OCI-LY1 (cell line): ENCODE measurements around the gene CAPG.
"Not testable (repeated sequence)": the region's sequence is repeated elsewhere in the genome, so short reads cannot be mapped to it uniquely, and the experiment has no call there.

Experiments
- H2AFZ ChIP-seq: fragments of 200-600 bp; sonication (generic), shearing (Covaris generic); 2 replicates; pipeline ENCODE4 v1.6.0; 2014; ENCODE audit warnings: antibody characterized with exemption, mild to moderate bottlenecking, low read length
- H3F3A ChIP-seq: fragments of 200-600 bp; sonication (generic), shearing (Covaris generic); 2 replicates; pipeline ENCODE4 v1.6.0; 2014; ENCODE audit warnings: mild to moderate bottlenecking, antibody characterized with exemption, low read length, moderate library complexity; ENCODE audit not compliant: insufficient read depth
- H3K27ac ChIP-seq: fragments of 200-600 bp; sonication (generic); 2 replicates; pipeline ENCODE4 v1.5.1; 2014; ENCODE audit warnings: low read length, mixed run types, mild to moderate bottlenecking, low read depth; ENCODE audit not compliant: poor library complexity, severe bottlenecking
- H3K27me3 ChIP-seq: fragments of 200-600 bp; sonication (generic); 2 replicates; pipeline ENCODE4 v1.6.0; 2014; ENCODE audit warnings: antibody characterized with exemption, mild to moderate bottlenecking, low read length, moderate library complexity; ENCODE audit not compliant: insufficient read depth
- H3K36me3 ChIP-seq: fragments of 200-600 bp; sonication (generic); 2 replicates; pipeline ENCODE4 v1.6.1; 2014; ENCODE audit warnings: mild to moderate bottlenecking, antibody characterized with exemption, low read length, moderate library complexity, mixed read lengths; ENCODE audit not compliant: insufficient read depth
- H3K4me1 ChIP-seq: fragments of 200-600 bp; sonication (generic); 2 replicates; pipeline ENCODE4 v1.5.1; 2014; ENCODE audit warnings: mild to moderate bottlenecking, low read length, moderate library complexity; ENCODE audit not compliant: insufficient read depth, severe bottlenecking
- H3K4me2 ChIP-seq: fragments of 200-600 bp; sonication (generic), shearing (Covaris generic); 2 replicates; pipeline ENCODE4 v1.6.1; 2014; ENCODE audit warnings: low read length
- H3K4me3 ChIP-seq: fragments of 200-600 bp; sonication (generic); 2 replicates; pipeline ENCODE4 v1.5.1; 2014; ENCODE audit warnings: low read length, low read depth, mild to moderate bottlenecking, mixed read lengths; ENCODE audit not compliant: poor library complexity, severe bottlenecking
- H3K79me2 ChIP-seq: fragments of 200-600 bp; shearing (Covaris generic); 2 replicates; pipeline ENCODE4 v1.6.1; 2016; ENCODE audit warnings: mixed run types, low read length, mixed read lengths; ENCODE audit not compliant: insufficient read depth
- H3K9ac ChIP-seq: fragments of 200-600 bp; sonication (generic), shearing (Covaris generic); 2 replicates; pipeline ENCODE4 v1.6.1; 2014; ENCODE audit warnings: mild to moderate bottlenecking, low read length, mixed read lengths
- H3K9me2 ChIP-seq: fragments of 200-600 bp; sonication (generic), shearing (Covaris generic); 2 replicates; pipeline ENCODE4 v1.6.1; 2014; ENCODE audit warnings: low read depth, mild to moderate bottlenecking, low read length, mixed read lengths
- H3K9me3 ChIP-seq: fragments of 200-600 bp; shearing (Covaris generic); 2 replicates; pipeline ENCODE4 v1.6.1; 2014; ENCODE audit warnings: low read length, mixed read lengths
- H4K20me1 ChIP-seq: fragments of 200-600 bp; sonication (generic), shearing (Covaris generic); 2 replicates; pipeline ENCODE4 v1.6.0; 2016; ENCODE audit warnings: mild to moderate bottlenecking, low read length; ENCODE audit not compliant: insufficient read depth
- CTCF ChIP-seq: fragments of 200-600 bp; sonication (generic), shearing (Covaris generic); IDR thresholded peaks from 2 replicates; pipeline ENCODE4 v1.5.1; 2017; ENCODE audit warnings: mild to moderate bottlenecking, antibody characterized with exemption, low read length, moderate library complexity, mixed read lengths
- EZH2 ChIP-seq: fragments of 200-600 bp; sonication (generic), shearing (Covaris generic); IDR thresholded peaks from 2 replicates; pipeline ENCODE4 v1.8.0; 2017; ENCODE audit warnings: borderline replicate concordance, mixed run types, mild to moderate bottlenecking, antibody characterized with exemption, low read length, moderate library complexity, mixed read lengths

Gene CAPG

DNA sequence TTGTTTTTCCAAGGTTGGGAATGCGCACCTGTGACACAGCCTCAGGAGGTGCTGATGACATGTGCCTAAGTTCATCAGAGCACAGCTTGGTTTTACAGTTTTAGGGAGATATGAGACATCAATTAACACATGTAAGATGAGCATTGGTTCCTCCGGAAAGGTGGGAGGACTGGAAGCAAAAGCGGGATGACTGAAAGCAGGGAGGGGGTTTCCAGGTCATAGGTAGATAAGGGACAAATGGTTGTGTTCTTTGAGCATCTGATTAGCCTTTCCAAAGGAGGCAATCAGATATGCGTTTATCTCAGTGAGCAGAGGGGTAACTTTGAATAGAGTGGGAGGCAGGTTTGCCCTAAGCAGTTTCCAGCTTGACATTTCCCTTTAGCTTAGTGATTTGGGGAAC lies 26.3 kb downstream of the CAPG start:
- H2AFZ ChIP-seq, result no peak overlapping the region
- H4K20me1 ChIP-seq, result no peaks in the 10 kb centered on the region
- no peaks in the 10 kb centered on the region for H3F3A ChIP-seq
- no peak overlapping the region for H3K4me2 ChIP-seq
- H3K4me1 ChIP-seq, result no peaks in the 10 kb centered on the region
- TF ChIP-seq CTCF (no peak), EZH2 (no peak)
- H3K36me3 ChIP-seq, result peaks cover 30% of the 10 kb centered on the region
- H3K27ac ChIP-seq, result no peak overlapping the region
- H3K27me3 ChIP-seq, result no peaks in the 10 kb centered on the region
- no peaks in the 10 kb centered on the region for H3K79me2 ChIP-seq
- peaks cover 6% of the 10 kb centered on the region for H3K9me3 ChIP-seq
- no peak overlapping the region for H3K4me3 ChIP-seq
- no peak overlapping the region for H3K9ac ChIP-seq
- H3K9me2 ChIP-seq, result no peaks in the 10 kb centered on the region

GRCh38 chr2:85383151-85383550 lies 27.0 kb downstream of the CAPG start:
- H3K27ac ChIP-seq, H3K4me2 ChIP-seq, H3K9me3 ChIP-seq, H3K4me1 ChIP-seq, H2AFZ ChIP-seq, H3K79me2 ChIP-seq, H3K27me3 ChIP-seq, H3K9ac ChIP-seq, H3K4me3 ChIP-seq, H4K20me1 ChIP-seq, H3F3A ChIP-seq, H3K9me2 ChIP-seq: not testable (repeated sequence)
- peaks cover 37% of the 10 kb centered on the region for H3K36me3 ChIP-seq

DNA sequence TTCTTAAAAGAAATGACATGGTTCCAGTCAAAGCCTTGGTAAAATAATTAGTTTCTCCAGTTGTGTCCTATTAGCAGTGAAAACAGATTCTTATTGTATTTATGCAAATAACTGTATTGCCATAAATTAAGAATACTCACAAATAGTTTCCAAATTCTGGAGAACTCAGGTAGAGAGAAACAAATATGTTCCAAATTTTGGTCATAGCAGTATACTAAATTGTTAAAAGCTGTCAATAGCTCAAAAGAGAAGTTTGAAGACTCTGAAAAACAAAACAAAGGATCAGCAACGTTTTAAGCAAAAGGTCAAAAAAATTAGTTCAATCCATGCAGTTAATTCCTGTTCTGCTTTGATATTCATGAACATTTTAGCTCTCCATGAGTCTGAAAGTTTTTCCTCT lies 30.1 kb downstream of the CAPG start:
- no peak overlapping the region for H3K4me2 ChIP-seq
- peaks cover 6% of the 10 kb centered on the region for H3K9me3 ChIP-seq
- no peak overlapping the region for H2AFZ ChIP-seq
- H3K36me3 ChIP-seq, result peaks cover 38% of the 10 kb centered on the region
- H3K4me1 ChIP-seq, result no peaks in the 10 kb centered on the region
- H3K9me2 ChIP-seq, result no peaks in the 10 kb centered on the region
- H3K79me2 ChIP-seq, result no peaks in the 10 kb centered on the region
- no peak overlapping the region for H3K9ac ChIP-seq
- TF ChIP-seq CTCF, result no peak
- TF ChIP-seq EZH2, result no peak
- no peaks in the 10 kb centered on the region for H3F3A ChIP-seq
- no peaks in the 10 kb centered on the region for H3K27me3 ChIP-seq
- H3K27ac ChIP-seq, result no peak overlapping the region
- no peak overlapping the region for H3K4me3 ChIP-seq
- H4K20me1 ChIP-seq, result no peaks in the 10 kb centered on the region

DNA sequence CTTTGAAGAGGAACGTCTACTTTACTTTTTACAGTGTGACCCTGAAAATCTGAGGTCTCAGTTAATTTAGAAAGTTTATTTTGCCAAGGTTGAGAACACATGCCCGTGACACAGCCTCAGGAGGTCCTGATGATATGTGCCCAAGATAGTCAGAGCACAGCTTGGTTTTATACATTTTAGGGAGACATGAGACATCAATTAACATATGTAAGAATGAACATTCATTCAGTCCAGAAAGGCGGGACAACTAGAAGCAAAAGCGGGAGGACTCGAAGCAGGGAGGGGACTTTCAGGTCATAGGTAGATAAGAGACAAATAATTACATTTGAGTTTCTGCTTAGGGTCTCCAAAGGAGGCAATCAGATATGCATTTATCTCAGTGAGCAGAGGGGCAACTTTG lies 31.9 kb downstream of the CAPG start:
- no peaks in the 10 kb centered on the region for H3F3A ChIP-seq
- no peaks in the 10 kb centered on the region for H4K20me1 ChIP-seq
- H3K9me2 ChIP-seq, result no peaks in the 10 kb centered on the region
- H2AFZ ChIP-seq, result no peak overlapping the region
- no peak overlapping the region for H3K27ac ChIP-seq
- no peak overlapping the region for H3K9ac ChIP-seq
- TF ChIP-seq EZH2 (no peak), CTCF (no peak)
- no peaks in the 10 kb centered on the region for H3K4me1 ChIP-seq
- peaks cover 6% of the 10 kb centered on the region for H3K9me3 ChIP-seq
- H3K4me2 ChIP-seq, result no peak overlapping the region
- H3K4me3 ChIP-seq, result no peak overlapping the region
- no peaks in the 10 kb centered on the region for H3K79me2 ChIP-seq
- H3K36me3 ChIP-seq, result peaks cover 38% of the 10 kb centered on the region
- no peaks in the 10 kb centered on the region for H3K27me3 ChIP-seq
